WTC11 (cell line): Measurements from ENCODE around the gene ARSB. TPM values are rescaled to one million over a fixed set of nuclear protein-coding genes. Genes with fewer than 3 reads are reported as not detected.

Source experiments
- ATAC-seq: fragments of 200-7000 bp; cut with Tn5 transposase; 2 replicates; pipeline ENCODE4 v1.10.0; 2021; ENCODE audit warnings: mild to moderate bottlenecking, moderate library complexity
- CTCF ChIA-PET: fragments of 300-600 bp; sonication (Branson Sonifier 250); formaldehyde crosslinking; loops from one replicate; lab custom pipeline; 2021; ENCODE audit warnings: antibody characterized with exemption; lab: Charles Lee
- POLR2A ChIA-PET: fragments of 350-600 bp; sonication (Branson Sonifier 250); formaldehyde crosslinking; loops from one replicate; lab custom pipeline; 2021; ENCODE audit warnings: antibody characterized with exemption; lab: Charles Lee
- DNase-seq: peaks from one replicate; pipeline ENCODE4 v3.0.0; 2021; ENCODE audit warnings: low spot score
- H3K27ac Mint-ChIP-seq: 2 replicates; pipeline ENCODE4 v1.8.0; 2021; ENCODE audit warnings: mixed read lengths
- H3K27me3 Mint-ChIP-seq: 2 replicates; pipeline ENCODE4 v1.8.0; 2021; ENCODE audit warnings: low read depth, mild to moderate bottlenecking, moderate library complexity, mixed read lengths
- H3K36me3 Mint-ChIP-seq: 2 replicates; pipeline ENCODE4 v1.8.0; 2021; ENCODE audit warnings: mixed read lengths
- H3K4me1 Mint-ChIP-seq: 2 replicates; pipeline ENCODE4 v1.8.0; 2022; ENCODE audit warnings: mixed read lengths
- H3K4me3 Mint-ChIP-seq: 2 replicates; pipeline ENCODE4 v1.8.0; 2021; ENCODE audit warnings: mild to moderate bottlenecking, moderate library complexity, mixed read lengths
- H3K9me3 Mint-ChIP-seq: 2 replicates; pipeline ENCODE4 v1.8.0; 2021; ENCODE audit warnings: mixed read lengths
- ATF2 ChIP-seq: sonication (generic); formaldehyde crosslinking; IDR thresholded peaks from 2 replicates; pipeline ENCODE4 v1.8.1; 2022; ENCODE audit warnings: low read depth, missing genetic modification reagents, borderline replicate concordance
- CBFB ChIP-seq: sonication (generic); formaldehyde crosslinking; IDR thresholded peaks from 2 replicates; pipeline ENCODE4 v1.8.1; 2022; ENCODE audit warnings: mild to moderate bottlenecking, low read depth, missing genetic modification reagents
- EMX1 ChIP-seq: fragments of 250-450 bp; sonication (Bioruptor Pico); IDR thresholded peaks from 2 replicates; pipeline ENCODE4 v1.8.0; 2021; ENCODE audit warnings: mild to moderate bottlenecking
- FOXJ3 ChIP-seq: sonication (generic); formaldehyde crosslinking; IDR thresholded peaks from 2 replicates; pipeline ENCODE4 v1.9.0; 2021; ENCODE audit warnings: missing genetic modification reagents, mild to moderate bottlenecking, borderline replicate concordance
- NFATC4 ChIP-seq: fragments of 250-450 bp; sonication (Bioruptor Pico); IDR thresholded peaks from 2 replicates; pipeline ENCODE4 v1.9.0; 2021; ENCODE audit warnings: mild to moderate bottlenecking
- NR2C2 ChIP-seq: sonication (generic); formaldehyde crosslinking; IDR thresholded peaks from 2 replicates; pipeline ENCODE4 v1.8.0; 2022; ENCODE audit warnings: mild to moderate bottlenecking, missing genetic modification reagents
- OVOL2 ChIP-seq: fragments of 250-450 bp; sonication (Bioruptor Pico); IDR thresholded peaks from 2 replicates; pipeline ENCODE4 v1.9.0; 2021; ENCODE audit warnings: mild to moderate bottlenecking, borderline replicate concordance
- SP1 ChIP-seq: sonication (generic); formaldehyde crosslinking; conservative IDR thresholded peaks from 2 replicates; pipeline ENCODE4 v1.8.1; 2022; ENCODE audit warnings: missing genetic modification reagents
- TEAD1 ChIP-seq: sonication (generic); formaldehyde crosslinking; IDR thresholded peaks from 2 replicates; pipeline ENCODE4 v1.8.0; 2022; ENCODE audit warnings: mild to moderate bottlenecking, missing genetic modification reagents
- ZNF121 ChIP-seq: sonication (generic); formaldehyde crosslinking; IDR thresholded peaks from 2 replicates; pipeline ENCODE4 v1.8.0; 2023; ENCODE audit warnings: missing genetic modification reagents
- ZNF138 ChIP-seq: sonication (generic); formaldehyde crosslinking; conservative IDR thresholded peaks from 2 replicates; pipeline ENCODE4 v1.8.1; 2022; ENCODE audit warnings: mild to moderate bottlenecking, moderate library complexity, missing genetic modification reagents
- ZNF423 ChIP-seq: fragments of 250-450 bp; sonication (Bioruptor Pico); IDR thresholded peaks from 2 replicates; pipeline ENCODE4 v2.1.2; 2022; ENCODE audit warnings: mild to moderate bottlenecking, moderate library complexity
- total RNA-seq: library from RNA; stranded (reverse); gene quantifications from 3 replicates; pipeline ENCODE4 v1.2.3, GENCODE V29; 2021
- TF ChIP-seq, protein P1 (sequence below): fragments of 250-450 bp; sonication (Bioruptor Pico); IDR thresholded peaks from 2 replicates; pipeline ENCODE4 v2.1.2; 2022; ENCODE audit warnings: mild to moderate bottlenecking, moderate library complexity
- TF ChIP-seq, protein P2 (sequence below): fragments of 250-450 bp; sonication (Bioruptor Pico); IDR thresholded peaks from 2 replicates; pipeline ENCODE4 v1.9.0; 2021; ENCODE audit warnings: mild to moderate bottlenecking, borderline replicate concordance
- TF ChIP-seq, protein P3 (sequence below): sonication (generic); formaldehyde crosslinking; IDR thresholded peaks from 2 replicates; pipeline ENCODE4 v1.8.0; 2023; ENCODE audit warnings: missing genetic modification reagents
- TF ChIP-seq, protein P4 (sequence below): fragments of 250-450 bp; sonication (Bioruptor Pico); IDR thresholded peaks from 2 replicates; pipeline ENCODE4 v1.8.0; 2021; ENCODE audit warnings: mild to moderate bottlenecking
- TF ChIP-seq, protein P5 (sequence below): sonication (generic); formaldehyde crosslinking; IDR thresholded peaks from 2 replicates; pipeline ENCODE4 v1.8.0; 2023; ENCODE audit warnings: missing genetic modification reagents, mild to moderate bottlenecking, borderline replicate concordance

The ARSB gene
- total RNA-seq, 1 experiment from 2014 or later = 9.7 TPM

GRCh38 chr5:78956901-78957300 lies 28.2 kb downstream of the ARSB start:
- DNase-seq (no peak), ATAC-seq (no peak)
- CTCF ChIA-PET = interaction anchor here (1.4 kb wide), 1 partner anchor 57 kb away, joined by 5 read pairs; no protein-coding TSS in a partner anchor
- H3K27ac Mint-ChIP-seq = no peak overlapping the region
- no peaks in the 10 kb centered on the region for H3K4me1 Mint-ChIP-seq
- no peaks in the 10 kb centered on the region for H3K27me3 Mint-ChIP-seq
- TF ChIP-seq FOXJ3 (CRISPR knock-in tag) (no peak), OVOL2 (CRISPR knock-in tag) (no peak), EMX1 (no peak), TEAD1 (CRISPR knock-in tag) (no peak), SP1 (CRISPR knock-in tag) (no peak), NR2C2 (CRISPR knock-in tag) (no peak), ZNF138 (no peak), ZNF121 (CRISPR knock-in tag) (no peak), CBFB (CRISPR knock-in tag) (no peak), ZNF423 (no peak), NFATC4 (CRISPR knock-in tag) (no peak), ATF2 (CRISPR knock-in tag) (no peak)
- TF ChIP-seq, protein P1, sequence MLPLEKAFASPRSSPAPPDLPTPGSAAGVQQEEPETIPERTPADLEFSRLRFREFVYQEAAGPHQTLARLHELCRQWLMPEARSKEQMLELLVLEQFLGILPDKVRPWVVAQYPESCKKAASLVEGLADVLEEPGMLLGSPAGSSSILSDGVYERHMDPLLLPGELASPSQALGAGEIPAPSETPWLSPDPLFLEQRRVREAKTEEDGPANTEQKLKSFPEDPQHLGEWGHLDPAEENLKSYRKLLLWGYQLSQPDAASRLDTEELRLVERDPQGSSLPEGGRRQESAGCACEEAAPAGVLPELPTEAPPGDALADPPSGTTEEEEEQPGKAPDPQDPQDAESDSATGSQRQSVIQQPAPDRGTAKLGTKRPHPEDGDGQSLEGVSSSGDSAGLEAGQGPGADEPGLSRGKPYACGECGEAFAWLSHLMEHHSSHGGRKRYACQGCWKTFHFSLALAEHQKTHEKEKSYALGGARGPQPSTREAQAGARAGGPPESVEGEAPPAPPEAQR = no peak
- TF ChIP-seq, protein P2, sequence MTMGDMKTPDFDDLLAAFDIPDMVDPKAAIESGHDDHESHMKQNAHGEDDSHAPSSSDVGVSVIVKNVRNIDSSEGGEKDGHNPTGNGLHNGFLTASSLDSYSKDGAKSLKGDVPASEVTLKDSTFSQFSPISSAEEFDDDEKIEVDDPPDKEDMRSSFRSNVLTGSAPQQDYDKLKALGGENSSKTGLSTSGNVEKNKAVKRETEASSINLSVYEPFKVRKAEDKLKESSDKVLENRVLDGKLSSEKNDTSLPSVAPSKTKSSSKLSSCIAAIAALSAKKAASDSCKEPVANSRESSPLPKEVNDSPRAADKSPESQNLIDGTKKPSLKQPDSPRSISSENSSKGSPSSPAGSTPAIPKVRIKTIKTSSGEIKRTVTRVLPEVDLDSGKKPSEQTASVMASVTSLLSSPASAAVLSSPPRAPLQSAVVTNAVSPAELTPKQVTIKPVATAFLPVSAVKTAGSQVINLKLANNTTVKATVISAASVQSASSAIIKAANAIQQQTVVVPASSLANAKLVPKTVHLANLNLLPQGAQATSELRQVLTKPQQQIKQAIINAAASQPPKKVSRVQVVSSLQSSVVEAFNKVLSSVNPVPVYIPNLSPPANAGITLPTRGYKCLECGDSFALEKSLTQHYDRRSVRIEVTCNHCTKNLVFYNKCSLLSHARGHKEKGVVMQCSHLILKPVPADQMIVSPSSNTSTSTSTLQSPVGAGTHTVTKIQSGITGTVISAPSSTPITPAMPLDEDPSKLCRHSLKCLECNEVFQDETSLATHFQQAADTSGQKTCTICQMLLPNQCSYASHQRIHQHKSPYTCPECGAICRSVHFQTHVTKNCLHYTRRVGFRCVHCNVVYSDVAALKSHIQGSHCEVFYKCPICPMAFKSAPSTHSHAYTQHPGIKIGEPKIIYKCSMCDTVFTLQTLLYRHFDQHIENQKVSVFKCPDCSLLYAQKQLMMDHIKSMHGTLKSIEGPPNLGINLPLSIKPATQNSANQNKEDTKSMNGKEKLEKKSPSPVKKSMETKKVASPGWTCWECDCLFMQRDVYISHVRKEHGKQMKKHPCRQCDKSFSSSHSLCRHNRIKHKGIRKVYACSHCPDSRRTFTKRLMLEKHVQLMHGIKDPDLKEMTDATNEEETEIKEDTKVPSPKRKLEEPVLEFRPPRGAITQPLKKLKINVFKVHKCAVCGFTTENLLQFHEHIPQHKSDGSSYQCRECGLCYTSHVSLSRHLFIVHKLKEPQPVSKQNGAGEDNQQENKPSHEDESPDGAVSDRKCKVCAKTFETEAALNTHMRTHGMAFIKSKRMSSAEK (CRISPR knock-in tag) = no peak
- TF ChIP-seq, protein P3, sequence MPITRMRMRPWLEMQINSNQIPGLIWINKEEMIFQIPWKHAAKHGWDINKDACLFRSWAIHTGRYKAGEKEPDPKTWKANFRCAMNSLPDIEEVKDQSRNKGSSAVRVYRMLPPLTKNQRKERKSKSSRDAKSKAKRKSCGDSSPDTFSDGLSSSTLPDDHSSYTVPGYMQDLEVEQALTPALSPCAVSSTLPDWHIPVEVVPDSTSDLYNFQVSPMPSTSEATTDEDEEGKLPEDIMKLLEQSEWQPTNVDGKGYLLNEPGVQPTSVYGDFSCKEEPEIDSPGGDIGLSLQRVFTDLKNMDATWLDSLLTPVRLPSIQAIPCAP (CRISPR knock-in tag) = no peak
- TF ChIP-seq, protein P4, sequence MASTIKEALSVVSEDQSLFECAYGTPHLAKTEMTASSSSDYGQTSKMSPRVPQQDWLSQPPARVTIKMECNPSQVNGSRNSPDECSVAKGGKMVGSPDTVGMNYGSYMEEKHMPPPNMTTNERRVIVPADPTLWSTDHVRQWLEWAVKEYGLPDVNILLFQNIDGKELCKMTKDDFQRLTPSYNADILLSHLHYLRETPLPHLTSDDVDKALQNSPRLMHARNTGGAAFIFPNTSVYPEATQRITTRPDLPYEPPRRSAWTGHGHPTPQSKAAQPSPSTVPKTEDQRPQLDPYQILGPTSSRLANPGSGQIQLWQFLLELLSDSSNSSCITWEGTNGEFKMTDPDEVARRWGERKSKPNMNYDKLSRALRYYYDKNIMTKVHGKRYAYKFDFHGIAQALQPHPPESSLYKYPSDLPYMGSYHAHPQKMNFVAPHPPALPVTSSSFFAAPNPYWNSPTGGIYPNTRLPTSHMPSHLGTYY (CRISPR knock-in tag) = no peak
- TF ChIP-seq, protein P5, sequence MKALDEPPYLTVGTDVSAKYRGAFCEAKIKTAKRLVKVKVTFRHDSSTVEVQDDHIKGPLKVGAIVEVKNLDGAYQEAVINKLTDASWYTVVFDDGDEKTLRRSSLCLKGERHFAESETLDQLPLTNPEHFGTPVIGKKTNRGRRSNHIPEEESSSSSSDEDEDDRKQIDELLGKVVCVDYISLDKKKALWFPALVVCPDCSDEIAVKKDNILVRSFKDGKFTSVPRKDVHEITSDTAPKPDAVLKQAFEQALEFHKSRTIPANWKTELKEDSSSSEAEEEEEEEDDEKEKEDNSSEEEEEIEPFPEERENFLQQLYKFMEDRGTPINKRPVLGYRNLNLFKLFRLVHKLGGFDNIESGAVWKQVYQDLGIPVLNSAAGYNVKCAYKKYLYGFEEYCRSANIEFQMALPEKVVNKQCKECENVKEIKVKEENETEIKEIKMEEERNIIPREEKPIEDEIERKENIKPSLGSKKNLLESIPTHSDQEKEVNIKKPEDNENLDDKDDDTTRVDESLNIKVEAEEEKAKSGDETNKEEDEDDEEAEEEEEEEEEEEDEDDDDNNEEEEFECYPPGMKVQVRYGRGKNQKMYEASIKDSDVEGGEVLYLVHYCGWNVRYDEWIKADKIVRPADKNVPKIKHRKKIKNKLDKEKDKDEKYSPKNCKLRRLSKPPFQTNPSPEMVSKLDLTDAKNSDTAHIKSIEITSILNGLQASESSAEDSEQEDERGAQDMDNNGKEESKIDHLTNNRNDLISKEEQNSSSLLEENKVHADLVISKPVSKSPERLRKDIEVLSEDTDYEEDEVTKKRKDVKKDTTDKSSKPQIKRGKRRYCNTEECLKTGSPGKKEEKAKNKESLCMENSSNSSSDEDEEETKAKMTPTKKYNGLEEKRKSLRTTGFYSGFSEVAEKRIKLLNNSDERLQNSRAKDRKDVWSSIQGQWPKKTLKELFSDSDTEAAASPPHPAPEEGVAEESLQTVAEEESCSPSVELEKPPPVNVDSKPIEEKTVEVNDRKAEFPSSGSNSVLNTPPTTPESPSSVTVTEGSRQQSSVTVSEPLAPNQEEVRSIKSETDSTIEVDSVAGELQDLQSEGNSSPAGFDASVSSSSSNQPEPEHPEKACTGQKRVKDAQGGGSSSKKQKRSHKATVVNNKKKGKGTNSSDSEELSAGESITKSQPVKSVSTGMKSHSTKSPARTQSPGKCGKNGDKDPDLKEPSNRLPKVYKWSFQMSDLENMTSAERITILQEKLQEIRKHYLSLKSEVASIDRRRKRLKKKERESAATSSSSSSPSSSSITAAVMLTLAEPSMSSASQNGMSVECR (CRISPR knock-in tag) = no peak
- POLR2A ChIA-PET = no interaction called here
- no peak overlapping the region for H3K4me3 Mint-ChIP-seq
- no peaks in the 10 kb centered on the region for H3K9me3 Mint-ChIP-seq
- no peaks in the 10 kb centered on the region for H3K36me3 Mint-ChIP-seq
